Ovary (tissue), 9 donors: Measurements from ENCODE around the gene GALNT5. TPM values are rescaled to one million over a fixed set of nuclear protein-coding genes. Genes with fewer than 3 reads are reported as not detected.

Source experiments
- DNase-seq, 5 donors: peaks; one replicate each; pipeline ENCODE4 v3.0.0-alpha.2; 2019 to 2020
- H3K27ac ChIP-seq, 2 donors: fragments of 200-600 bp; one replicate each; pipeline versions ENCODE4 v1.5.1 to v1.8.0; 2019 to 2022
- H3K27me3 ChIP-seq: fragments of 200-600 bp; one replicate; pipeline ENCODE4 v1.8.0; 2022
- H3K36me3 ChIP-seq: fragments of 200-600 bp; sonication (generic); one replicate; pipeline ENCODE4 v1.5.1; 2019
- H3K4me1 ChIP-seq: one replicate; pipeline ENCODE4 v1.8.1; 2013; ENCODE audit warnings: mild to moderate bottlenecking, moderate library complexity; ENCODE audit not compliant: insufficient read depth
- H3K4me3 ChIP-seq: fragments of 200-600 bp; sonication (generic); one replicate; pipeline ENCODE4 v1.5.1; 2017
- H3K9me3 ChIP-seq, 2 donors: fragments of 200-600 bp in 1 of 2; sonication (generic) in 1 of 2; one replicate each; pipeline versions ENCODE4 v1.5.1 to v1.8.1; 2013 to 2019; ENCODE audit warnings: mild to moderate bottlenecking in 1 of 2, moderate library complexity in 1 of 2
- EP300 ChIP-seq: sonication (generic); formaldehyde crosslinking; IDR thresholded peaks from one replicate; pipeline ENCODE4 v1.6.1; 2017; ENCODE audit warnings: antibody characterized with exemption
- POLR2A ChIP-seq: fragments of 450-650 bp; IDR thresholded peaks from one replicate; pipeline ENCODE4 v1.6.1; 2017; ENCODE audit warnings: antibody characterized with exemption, mild to moderate bottlenecking, moderate library complexity
- WGBS, 3 donors: extraction: QIAGEN DNeasy Blood & Tissue Kit in 1 of 3; methylation state at CpG; one replicate each; pipeline versions ENCODE4 v1.1.5 to v1.1.7; 2013 to 2017; 5-methylcytosine and 5-hydroxymethylcytosine counted together
- intact Hi-C, 4 donors: fragments of 100-400 bp; cut with DNase I; formaldehyde crosslinking; loops; one replicate each; pipeline versions ENCODE4 v1.11.0 to v1.15.1; 2022 to 2023
- polyA plus RNA-seq, 2 donors: library from polyadenylated mRNA; stranded (reverse); fragments of 200-250 nt in 1 of 2; fragments of 350-450 nt in 1 of 2; fragmentation: Illumina TruSeq in 1 of 2; extraction: RNeasy Lipid Tissue Mini Kit (QIAGEN cat#74804) in 1 of 2; gene quantifications; one replicate each; pipeline ENCODE4 v1.2.3, GENCODE V29; 2013 to 2014
- total RNA-seq, 7 donors: library from RNA; depleted of rRNA in 2 of 7; stranded (reverse); fragments of >200 nt in 2 of 7; fragmentation: NEBNext Ultra II Directional in 3 of 7; extraction: Animal tissue kit (Norgen Biotek cat#: 25700) in 3 of 7; gene quantifications; one replicate each; pipeline versions ENCODE4 v1.1.0 to v1.2.4, GENCODE V29; 2016 to 2023
- TF ChIP-seq, protein P1 (sequence below), 3 donors: fragments of 450-650 bp in 2 of 3; fragments of 200-600 bp in 1 of 3; IDR thresholded peaks; one replicate each; pipeline versions ENCODE4 v1.5.1 to v1.8.0; 2016 to 2022; ENCODE audit warnings: antibody characterized with exemption in 3 of 3, mild to moderate bottlenecking in 1 of 3
- donor health status: DM: no; HTN: no; CAD: no; lungs with moderate emphysema.
- donor health status: DM: no; HTN: no; CAD: no.
- donor health status: Bipolar disorder and iron deficiency.
- donor health status: DM: yes; HTN: yes; CAD: no.
- donor health status: DM: no; HTN: no; CAD: no.
- donor health status: DM: yes; HTN: yes; CAD: no.

Gene GALNT5
- total and polyA plus RNA-seq, 9 donors: 0.05 to 0.80 (median 0.15) TPM; not detected in 4

DNA sequence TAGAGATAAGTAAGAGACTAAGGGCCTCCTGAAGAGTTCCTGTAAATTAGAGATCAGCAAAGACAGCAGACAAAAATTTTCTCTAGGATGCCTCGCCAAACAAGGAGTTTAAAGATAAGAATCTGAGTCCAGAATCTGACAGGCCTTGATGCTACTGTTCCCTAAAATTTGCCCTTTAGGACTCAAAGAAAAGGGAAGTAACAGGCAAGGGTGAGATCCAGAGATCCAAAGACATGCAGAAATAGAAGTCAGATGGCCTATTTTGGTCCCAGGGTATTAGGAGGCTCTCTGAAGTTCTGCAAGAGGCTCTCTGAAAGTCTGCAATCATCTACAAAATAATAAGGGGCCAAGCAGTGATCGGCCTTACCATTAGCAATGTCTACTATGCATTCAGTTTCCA, 33.0 kb downstream of the GALNT5 start:
- TF ChIP-seq, protein P1, sequence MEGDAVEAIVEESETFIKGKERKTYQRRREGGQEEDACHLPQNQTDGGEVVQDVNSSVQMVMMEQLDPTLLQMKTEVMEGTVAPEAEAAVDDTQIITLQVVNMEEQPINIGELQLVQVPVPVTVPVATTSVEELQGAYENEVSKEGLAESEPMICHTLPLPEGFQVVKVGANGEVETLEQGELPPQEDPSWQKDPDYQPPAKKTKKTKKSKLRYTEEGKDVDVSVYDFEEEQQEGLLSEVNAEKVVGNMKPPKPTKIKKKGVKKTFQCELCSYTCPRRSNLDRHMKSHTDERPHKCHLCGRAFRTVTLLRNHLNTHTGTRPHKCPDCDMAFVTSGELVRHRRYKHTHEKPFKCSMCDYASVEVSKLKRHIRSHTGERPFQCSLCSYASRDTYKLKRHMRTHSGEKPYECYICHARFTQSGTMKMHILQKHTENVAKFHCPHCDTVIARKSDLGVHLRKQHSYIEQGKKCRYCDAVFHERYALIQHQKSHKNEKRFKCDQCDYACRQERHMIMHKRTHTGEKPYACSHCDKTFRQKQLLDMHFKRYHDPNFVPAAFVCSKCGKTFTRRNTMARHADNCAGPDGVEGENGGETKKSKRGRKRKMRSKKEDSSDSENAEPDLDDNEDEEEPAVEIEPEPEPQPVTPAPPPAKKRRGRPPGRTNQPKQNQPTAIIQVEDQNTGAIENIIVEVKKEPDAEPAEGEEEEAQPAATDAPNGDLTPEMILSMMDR (IDR thresholded peaks at IDR 0.05): no peak
- TF ChIP-seq EP300 (no peak), POLR2A (no peak)
- no peak overlapping the region for H3K4me3 ChIP-seq
- no peak overlapping the region for H3K27ac ChIP-seq
- no peaks in the 10 kb centered on the region for H3K36me3 ChIP-seq
- WGBS, 3 donors: 92 to 96% (median 95%) methylated on average over 2 of the region's 2 CpGs
- no peaks in the 10 kb centered on the region for H3K9me3 ChIP-seq
- no peaks in the 10 kb centered on the region for H3K27me3 ChIP-seq
- no peaks in the 10 kb centered on the region for H3K4me1 ChIP-seq
- no peak for DNase-seq
- intact Hi-C loops: no loop called here

DNA sequence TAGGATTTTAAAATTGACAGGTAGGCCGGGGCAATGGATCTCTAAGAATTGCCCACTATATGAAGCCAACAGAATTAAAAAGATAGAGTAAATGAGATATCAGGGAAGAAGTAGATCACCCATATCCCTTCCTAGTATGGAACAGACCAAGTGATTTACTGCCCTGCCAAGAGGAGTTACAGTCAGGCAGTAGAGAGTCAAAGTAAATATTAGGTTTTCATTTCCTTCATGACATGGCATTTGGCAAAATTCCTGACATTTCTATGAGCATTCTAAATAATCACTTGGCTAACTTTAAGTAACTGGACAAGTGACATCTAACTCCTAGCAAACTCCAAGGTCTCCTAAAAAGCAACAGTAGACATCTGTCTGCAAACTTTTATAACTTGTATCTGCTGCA, 33.5 kb downstream of the GALNT5 start:
- DNase-seq: no peak
- Histone ChIP-seq H3K27ac (no peak overlapping the region), H3K9me3 (no peaks in the 10 kb centered on the region), H3K36me3 (no peaks in the 10 kb centered on the region), H3K4me1 (no peaks in the 10 kb centered on the region), H3K27me3 (no peaks in the 10 kb centered on the region), H3K4me3 (no peak overlapping the region)
- 76 to 87% (median 87%) methylated on average over 1 of the region's 1 CpG for WGBS, 3 donors
- TF ChIP-seq POLR2A: no peak
- TF ChIP-seq, protein P1 (IDR thresholded peaks at IDR 0.05): no peak
- no peak for TF ChIP-seq EP300
- intact Hi-C loops: no loop called here

DNA sequence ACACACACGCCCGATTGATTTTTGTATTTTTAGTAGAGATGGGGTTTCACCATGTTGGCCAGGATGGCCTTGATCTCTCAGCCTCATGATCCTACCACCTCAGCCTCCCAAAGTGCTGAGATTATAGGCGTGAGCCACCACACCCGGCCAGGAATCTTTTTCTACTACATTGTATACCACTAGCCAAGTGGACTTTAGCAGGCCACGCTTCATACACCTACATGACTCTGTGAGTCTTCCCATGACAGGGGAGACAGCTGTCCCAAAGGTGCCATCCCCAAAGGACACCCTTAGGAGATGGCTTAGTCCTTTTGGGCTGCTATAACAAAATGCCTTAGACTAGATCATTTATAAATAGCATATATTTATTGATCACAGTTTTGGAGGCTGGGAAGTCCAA, 35.3 kb downstream of the GALNT5 start:
- WGBS, 3 donors: 91 to 97% (median 93%) methylated on average over 5 of the region's 5 CpGs
- no peaks in the 10 kb centered on the region for H3K9me3 ChIP-seq
- no peak overlapping the region for H3K4me3 ChIP-seq
- no peaks in the 10 kb centered on the region for H3K36me3 ChIP-seq
- intact Hi-C loops: no loop called here
- H3K4me1 ChIP-seq: no peaks in the 10 kb centered on the region
- TF ChIP-seq POLR2A (no peak), EP300 (no peak)
- TF ChIP-seq, protein P1 (IDR thresholded peaks at IDR 0.05): no peak
- H3K27me3 ChIP-seq: no peaks in the 10 kb centered on the region
- H3K27ac ChIP-seq: no peak overlapping the region
- no peak for DNase-seq

DNA sequence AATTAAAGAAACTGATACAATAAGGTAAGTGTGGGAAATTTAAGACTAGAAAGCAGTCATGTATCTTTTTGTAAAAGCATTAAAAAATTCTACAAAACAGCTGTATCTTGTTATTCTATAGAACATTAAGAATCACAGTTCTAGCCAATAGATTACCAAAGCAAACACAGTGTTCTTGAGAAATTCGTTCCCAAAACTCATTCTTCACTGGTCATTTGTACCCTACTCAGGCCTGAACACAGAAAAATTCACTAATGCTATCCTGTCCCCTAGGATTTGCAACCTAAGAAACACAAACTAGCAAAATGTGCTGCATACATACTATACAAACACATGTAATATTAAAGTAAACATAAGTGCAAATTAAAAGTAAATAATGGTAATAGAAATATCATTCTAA, 39.0 kb downstream of the GALNT5 start:
- Histone ChIP-seq H3K9me3 (no peaks in the 10 kb centered on the region), H3K27me3 (no peaks in the 10 kb centered on the region), H3K4me1 (no peaks in the 10 kb centered on the region), H3K27ac (no peak overlapping the region), H3K36me3 (no peaks in the 10 kb centered on the region), H3K4me3 (no peak overlapping the region)
- TF ChIP-seq POLR2A (no peak), EP300 (no peak)
- TF ChIP-seq, protein P1 (IDR thresholded peaks at IDR 0.05): no peak
- WGBS, 3 donors: 9 to 14% (median 14%) methylated on average over 1 of the region's 1 CpG
- intact Hi-C loops: no loop called here
- no peak for DNase-seq

DNA sequence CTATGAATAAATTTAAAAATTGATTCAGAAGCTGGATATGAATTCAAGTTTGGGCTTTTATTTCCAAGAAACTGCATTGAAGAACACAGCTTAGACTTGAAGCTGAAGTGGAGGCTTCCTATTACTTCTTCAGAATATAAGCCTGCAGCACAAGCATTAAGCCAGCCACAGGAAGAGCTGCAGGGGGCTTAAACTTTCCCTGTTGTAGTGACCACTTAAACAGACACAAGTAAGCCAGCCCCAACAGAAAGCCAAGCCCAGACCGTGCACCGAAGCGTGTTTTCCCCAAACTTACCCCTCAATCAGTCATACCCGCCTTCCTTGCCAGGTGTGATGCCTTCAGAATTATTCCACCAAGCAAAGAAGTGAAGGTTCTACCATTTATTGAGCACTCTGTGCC, 39.5 kb downstream of the GALNT5 start:
- no peak overlapping the region for H3K27ac ChIP-seq
- 93 to 98% (median 96%) methylated on average over 4 of the region's 4 CpGs for WGBS, 3 donors
- no peaks in the 10 kb centered on the region for H3K9me3 ChIP-seq
- DNase-seq: no peak
- intact Hi-C loops: no loop called here
- H3K4me1 ChIP-seq: no peaks in the 10 kb centered on the region
- H3K27me3 ChIP-seq: no peaks in the 10 kb centered on the region
- no peak overlapping the region for H3K4me3 ChIP-seq
- no peaks in the 10 kb centered on the region for H3K36me3 ChIP-seq
- no peak for TF ChIP-seq POLR2A
- TF ChIP-seq, protein P1 (IDR thresholded peaks at IDR 0.05): no peak
- TF ChIP-seq EP300: no peak
